Fibroblast of villous mesenchyme (primary cell): Measurements from ENCODE around the gene TMEM220. TPM values are rescaled to one million over a fixed set of nuclear protein-coding genes. Genes with fewer than 3 reads are reported as not detected.

ENCODE experiments used
- DNase-seq: peaks from one replicate; pipeline ENCODE4 v3.0.0-alpha.2; 2010; ENCODE audit warnings: low read depth
- H3K4me3 ChIP-seq: 2 replicates; pipeline ENCODE4 v1.5.1; 2011; ENCODE audit warnings: low read depth, mild to moderate bottlenecking, low read length
- CTCF ChIP-seq: IDR thresholded peaks from 2 replicates; pipeline ENCODE4 v1.5.1; 2012; ENCODE audit warnings: low read depth, mild to moderate bottlenecking, low read length; ENCODE audit not compliant: insufficient read depth
- total RNA-seq: library from RNA; depleted of rRNA; stranded (reverse); fragments of >200 nt; gene quantifications from 2 replicates; pipeline ENCODE4 v1.2.3, GENCODE V29; 2012

Gene TMEM220
- total RNA-seq, 1 donor = 2.6 TPM

GRCh38 chr17:10741416-10742135 lies 11.8 kb upstream of the TMEM220 start:
- no peak overlapping the region for H3K4me3 ChIP-seq
- no peak for DNase-seq
- no peak for TF ChIP-seq CTCF

- DNase-seq = no peak
- no peak overlapping the region for H3K4me3 ChIP-seq
- no peak for TF ChIP-seq CTCF
Observed at GRCh38 chr17:10739386-10739785, 9.6 kb upstream of the TMEM220 start.

DNA sequence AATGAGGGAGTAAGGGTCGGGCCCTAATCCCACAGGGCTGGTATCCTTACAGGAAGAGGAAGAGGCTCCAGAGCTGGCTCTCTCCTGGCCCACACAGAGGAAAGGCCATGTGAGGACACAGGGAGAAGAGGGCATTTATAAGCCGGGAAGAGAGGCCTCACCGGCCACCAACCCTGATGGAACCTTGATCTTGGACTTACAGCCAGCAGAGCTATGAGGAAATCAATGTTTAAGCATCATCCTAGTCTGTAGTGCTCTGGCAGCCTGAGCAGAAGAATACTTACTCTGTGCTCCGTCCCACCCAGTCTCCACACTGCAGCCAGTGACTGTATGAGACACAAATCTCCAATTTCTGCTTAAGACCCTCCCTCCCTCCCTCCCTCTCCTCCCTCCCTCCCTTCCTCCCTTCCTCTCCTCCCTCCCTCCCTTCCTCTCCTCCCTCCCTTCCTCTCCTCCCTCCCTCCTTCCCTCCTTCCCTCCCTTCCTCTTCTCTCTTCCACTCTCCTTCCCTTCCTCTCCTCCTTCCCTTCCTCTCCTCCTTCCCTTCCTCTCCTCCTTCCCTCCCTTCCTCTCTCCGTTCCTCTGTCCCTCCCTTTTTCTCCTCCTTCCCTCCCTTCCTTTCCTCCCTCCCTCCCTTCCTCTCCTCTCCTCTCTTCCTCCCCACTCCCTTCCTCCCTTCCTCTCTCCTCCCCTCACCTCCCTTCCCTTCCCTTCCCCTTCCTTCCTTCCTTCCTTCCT lies 8.9 kb upstream of the TMEM220 start:
- no peak overlapping the region for H3K4me3 ChIP-seq
- no peak for TF ChIP-seq CTCF
- no peak for DNase-seq

- TF ChIP-seq CTCF = no peak
- H3K4me3 ChIP-seq = no peak overlapping the region
- DNase-seq = no peak
Observed at GRCh38 chr17:10737736-10738135, 7.9 kb upstream of the TMEM220 start.

- DNase-seq = peak; percentile 61
- peak; percentile 83 for TF ChIP-seq CTCF
- H3K4me3 ChIP-seq = no peak overlapping the region
Observed at GRCh38 chr17:10737168-10737622, 7.4 kb upstream of the TMEM220 start.

DNA sequence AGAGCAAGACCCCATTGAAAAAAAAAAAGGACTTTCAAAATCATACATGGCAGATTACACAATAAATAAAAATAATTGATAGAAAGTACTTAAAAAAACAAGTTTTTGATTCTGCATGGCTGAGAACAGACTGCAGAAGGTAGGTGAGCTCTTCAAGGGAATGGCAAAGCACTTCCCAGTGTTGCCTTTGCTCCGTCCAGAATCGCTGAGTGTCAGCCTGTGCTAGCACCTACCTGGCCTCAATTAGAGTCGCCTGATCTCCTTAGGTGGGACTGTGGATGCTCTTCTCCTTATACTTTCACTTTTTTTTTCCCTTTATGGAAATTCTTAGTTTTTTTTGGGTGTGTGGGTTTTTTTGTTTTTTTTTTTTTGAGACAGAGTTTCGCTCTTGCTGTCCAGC lies 6.0 kb upstream of the TMEM220 start:
- no peak overlapping the region for H3K4me3 ChIP-seq
- DNase-seq = no peak
- TF ChIP-seq CTCF = no peak
